Left cardiac atrium (tissue), 4 donors: ENCODE results near the gene PIMREG. TPM values are rescaled to one million over a fixed set of nuclear protein-coding genes. Genes with fewer than 3 reads are reported as not detected.

Experiments
- ATAC-seq, 2 donors: fragments of 200-7000 bp; cut with Tn5 transposase; one replicate each; pipeline ENCODE4 v1.9.1; 2020; ENCODE audit warnings: mild to moderate bottlenecking in 2 of 2, moderate library complexity in 2 of 2
- DNase-seq: peaks from one replicate; pipeline ENCODE4 v3.0.0-alpha.2; 2020
- intact Hi-C, 2 donors: fragments of 100-400 bp; cut with DNase I; formaldehyde crosslinking; loops; one replicate each; pipeline versions ENCODE4 v1.14.1 to v1.15.1; 2022 to 2023
- total RNA-seq, 2 donors: library from RNA; stranded (reverse); fragmentation: NEBNext Ultra II Directional; extraction: Animal tissue kit (Norgen Biotek cat#: 25700); gene quantifications; one replicate each; pipeline ENCODE4 v1.2.1, GENCODE V29; 2021
- donor health status: DM: no; HTN: yes; CAD: no.
- donor health status: DM: no; HTN: yes; CAD: no; lungs with severe emphysema.
- donor health status: DM: yes; HTN: yes; CAD: no.
- donor health status: Dilated cardiomyopathy.

The PIMREG gene
- total RNA-seq, 2 donors from 2014 or later = 0.29 TPM; not detected in 1

- intact Hi-C loops = loop anchor here in 1 of 2 donors (5.0 kb wide), 1 partner anchor 848 kb away; no protein-coding TSS in a partner anchor
- DNase-seq (no peak), ATAC-seq (no peak)
Measured at GRCh38 chr17:6435051-6435450, 9.2 kb upstream of the PIMREG start, which contains the start of gene AIPL1. TSS of gene AIPL1 (minus strand) at chr17:6435121. CDS start at chr17:6435104, 17 bp downstream.

GRCh38 chr17:6435968-6436367 lies 8.3 kb upstream of the PIMREG start:
- ATAC-seq (peak; percentile 82 to 89), DNase-seq (peak; percentile 63)
- intact Hi-C loops = loop anchor here in 1 of 2 donors (5.0 kb wide), 1 partner anchor 849 kb away; no protein-coding TSS in a partner anchor

- ATAC-seq (no peak), DNase-seq (no peak)
- intact Hi-C loops = loop anchor here in 1 of 2 donors (5.0 kb wide), 1 partner anchor 850 kb away; no protein-coding TSS in a partner anchor
Measured at GRCh38 chr17:6437466-6437865, 6.8 kb upstream of the PIMREG start.

GRCh38 chr17:6437956-6438355 lies 6.3 kb upstream of the PIMREG start:
- DNase-seq (no peak), ATAC-seq (no peak)
- intact Hi-C loops = loop anchor here in 1 of 2 donors (5.0 kb wide), 1 partner anchor 851 kb away; no protein-coding TSS in a partner anchor

- intact Hi-C loops = loop anchor here in 1 of 2 donors (5.0 kb wide), 1 partner anchor 853 kb away; no protein-coding TSS in a partner anchor
- no peak for ATAC-seq
- DNase-seq = no peak
Measured at GRCh38 chr17:6439951-6440350, 4.3 kb upstream of the PIMREG start.

GRCh38 chr17:6442775-6443174 lies 1.5 kb upstream of the PIMREG start:
- no peak for ATAC-seq
- DNase-seq = no peak
- intact Hi-C loops = no loop called here

GRCh38 chr17:6444571-6445335 lies 498 bp downstream of the PIMREG start:
- DNase-seq (no peak), ATAC-seq (no peak)
- intact Hi-C loops = no loop called here

GRCh38 chr17:6446516-6447100 lies 2.4 kb downstream of the PIMREG start:
- intact Hi-C loops = no loop called here
- DNase-seq (no peak), ATAC-seq (no peak)

- no peak for DNase-seq
- ATAC-seq = no peak
- intact Hi-C loops = no loop called here
Measured at GRCh38 chr17:6448473-6448872, 4.2 kb downstream of the PIMREG start.

GRCh38 chr17:6449307-6449706 lies 5.1 kb downstream of the PIMREG start:
- ATAC-seq = no peak
- DNase-seq = no peak
- intact Hi-C loops = no loop called here

GRCh38 chr17:6450926-6451832 lies 6.9 kb downstream of the PIMREG start:
- ATAC-seq (no peak), DNase-seq (no peak)
- intact Hi-C loops = no loop called here

GRCh38 chr17:6452471-6453266 lies 8.4 kb downstream of the PIMREG start:
- intact Hi-C loops = no loop called here
- DNase-seq (no peak), ATAC-seq (no peak)

GRCh38 chr17:6453279-6454024 lies 9.2 kb downstream of the PIMREG start:
- intact Hi-C loops = no loop called here
- ATAC-seq (no peak), DNase-seq (no peak)

GRCh38 chr17:6454495-6455320 lies 10.5 kb downstream of the PIMREG start:
- intact Hi-C loops = no loop called here
- DNase-seq = no peak
- ATAC-seq = no peak

- intact Hi-C loops = no loop called here
- ATAC-seq (peak; percentile 41 to 51), DNase-seq (no peak)
Measured at GRCh38 chr17:6455321-6455705, 11.1 kb downstream of the PIMREG start.

- DNase-seq = no peak
- intact Hi-C loops = no loop called here
- ATAC-seq = no peak
Measured at GRCh38 chr17:6456321-6456720, 12.1 kb downstream of the PIMREG start.
